NCI-H1694 (cell line): ENCODE results near the gene AGTPBP1.

Source experiments
- DNase-seq: peaks from one replicate; lab custom pipeline; 2025; lab: John Stamatoyannopoulos, UW

Gene AGTPBP1

GRCh38 chr9:85501882-85502281 lies 239.9 kb downstream of the AGTPBP1 start:
- DNase-seq = no peak

DNA sequence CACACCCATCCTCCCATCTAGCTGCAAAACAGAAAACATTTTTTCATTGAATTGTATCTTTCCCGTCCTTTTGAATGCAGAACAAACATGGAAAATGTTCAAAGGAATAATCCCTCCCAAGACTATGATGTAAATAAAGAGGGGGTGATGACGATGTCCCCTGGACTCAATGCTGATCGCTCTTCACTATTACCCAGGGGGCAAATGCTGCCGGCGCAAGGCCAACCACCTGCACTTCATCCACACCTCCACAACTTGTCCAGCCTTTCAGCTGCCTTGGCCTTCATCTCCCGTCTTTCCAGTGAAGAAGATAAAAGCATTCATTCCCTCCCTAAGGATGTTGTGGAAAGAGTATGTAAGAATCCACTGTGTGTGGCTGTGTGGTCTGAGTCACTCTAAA lies 240.3 kb downstream of the AGTPBP1 start:
- DNase-seq = no peak
